ENCODE results near the gene CAPG. TPM values are rescaled to one million over a fixed set of nuclear protein-coding genes. Genes with fewer than 3 reads are reported as not detected.

The CAPG gene
- total RNA-seq, 4 donors from 2014 or later, result 18.3 to 92.1 (median 45.2) TPM

DNA sequence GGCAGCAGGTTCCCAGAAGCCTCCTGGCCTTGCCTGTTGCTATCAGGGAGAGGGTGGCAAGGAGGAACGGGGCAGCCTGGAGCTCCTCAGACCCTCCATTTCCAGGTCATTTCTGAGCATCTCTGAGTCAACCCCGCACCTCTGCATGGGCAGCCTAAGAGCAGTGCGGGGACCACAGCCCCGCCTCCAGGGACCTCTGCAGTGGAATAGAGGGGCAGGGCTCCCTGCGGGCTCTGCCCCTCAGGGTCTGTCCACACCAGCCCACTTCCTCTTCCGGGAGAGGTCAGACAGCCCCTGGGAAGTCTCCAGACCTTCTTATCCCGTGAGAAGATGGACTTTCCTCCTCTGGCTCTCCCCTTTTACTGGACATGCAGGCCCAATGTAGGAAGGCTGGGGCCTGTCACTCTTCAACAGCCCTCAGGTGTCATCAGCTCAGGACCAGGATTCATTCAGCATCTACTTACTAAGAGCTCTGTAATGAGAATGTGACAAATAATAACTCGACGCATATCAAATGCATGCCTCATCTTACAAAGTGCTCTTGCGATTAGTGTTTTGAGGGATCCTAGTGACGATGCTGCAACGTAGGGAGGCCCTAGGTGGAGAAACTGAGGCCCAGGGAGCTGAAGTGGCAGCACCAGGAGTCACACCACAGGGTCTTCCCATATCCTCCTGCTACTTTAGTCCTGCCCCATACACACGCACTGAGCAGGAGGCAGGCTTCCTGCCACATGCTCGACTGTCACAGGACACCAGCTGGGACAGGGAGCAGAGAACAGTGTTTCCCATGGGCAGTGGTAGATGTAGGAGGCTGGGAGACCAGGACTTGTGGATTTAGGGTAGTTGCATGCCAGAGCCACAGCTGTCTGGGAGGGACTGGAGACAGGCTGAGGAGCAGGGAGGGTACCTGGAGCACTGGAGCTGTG is 36.4 kb upstream of the CAPG start:
- Histone ChIP-seq H3K27ac (peak overlapping the region; percentile 46 to 70 (median 63)), H3K27me3 (no peaks in the 10 kb centered on the region), H3K9me3 (no peaks in the 10 kb centered on the region), H3K36me3 (no peaks in the 10 kb centered on the region), H3K4me1 (peaks cover 0 to 13% (median 6%) of the 10 kb centered on the region in 4 donors), H3K4me3 (no peak overlapping the region)
- DNase-seq, result no peak
- in situ Hi-C loops (cut with MboI; ENCODE audit: low pct_ligation_motif_present in 1 of 4, low pct_unique_long_range_greater_than_20kb in 1 of 4, low sequenced_read_pairs in 3 of 4), result no loop called here
- WGBS, 2 donors (ENCODE audit: low coverage in 1 of 2), result 82% methylated on average over 13 of the region's 14 CpGs; no CpG with 5 or more reads in 1 of the 2 donors
- intact Hi-C loops (cut with DNase I; ENCODE audit: low total_unique reads), result no loop called here
- TF ChIP-seq, protein P1, sequence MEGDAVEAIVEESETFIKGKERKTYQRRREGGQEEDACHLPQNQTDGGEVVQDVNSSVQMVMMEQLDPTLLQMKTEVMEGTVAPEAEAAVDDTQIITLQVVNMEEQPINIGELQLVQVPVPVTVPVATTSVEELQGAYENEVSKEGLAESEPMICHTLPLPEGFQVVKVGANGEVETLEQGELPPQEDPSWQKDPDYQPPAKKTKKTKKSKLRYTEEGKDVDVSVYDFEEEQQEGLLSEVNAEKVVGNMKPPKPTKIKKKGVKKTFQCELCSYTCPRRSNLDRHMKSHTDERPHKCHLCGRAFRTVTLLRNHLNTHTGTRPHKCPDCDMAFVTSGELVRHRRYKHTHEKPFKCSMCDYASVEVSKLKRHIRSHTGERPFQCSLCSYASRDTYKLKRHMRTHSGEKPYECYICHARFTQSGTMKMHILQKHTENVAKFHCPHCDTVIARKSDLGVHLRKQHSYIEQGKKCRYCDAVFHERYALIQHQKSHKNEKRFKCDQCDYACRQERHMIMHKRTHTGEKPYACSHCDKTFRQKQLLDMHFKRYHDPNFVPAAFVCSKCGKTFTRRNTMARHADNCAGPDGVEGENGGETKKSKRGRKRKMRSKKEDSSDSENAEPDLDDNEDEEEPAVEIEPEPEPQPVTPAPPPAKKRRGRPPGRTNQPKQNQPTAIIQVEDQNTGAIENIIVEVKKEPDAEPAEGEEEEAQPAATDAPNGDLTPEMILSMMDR (IDR thresholded peaks at IDR 0.05), result no peak

DNA sequence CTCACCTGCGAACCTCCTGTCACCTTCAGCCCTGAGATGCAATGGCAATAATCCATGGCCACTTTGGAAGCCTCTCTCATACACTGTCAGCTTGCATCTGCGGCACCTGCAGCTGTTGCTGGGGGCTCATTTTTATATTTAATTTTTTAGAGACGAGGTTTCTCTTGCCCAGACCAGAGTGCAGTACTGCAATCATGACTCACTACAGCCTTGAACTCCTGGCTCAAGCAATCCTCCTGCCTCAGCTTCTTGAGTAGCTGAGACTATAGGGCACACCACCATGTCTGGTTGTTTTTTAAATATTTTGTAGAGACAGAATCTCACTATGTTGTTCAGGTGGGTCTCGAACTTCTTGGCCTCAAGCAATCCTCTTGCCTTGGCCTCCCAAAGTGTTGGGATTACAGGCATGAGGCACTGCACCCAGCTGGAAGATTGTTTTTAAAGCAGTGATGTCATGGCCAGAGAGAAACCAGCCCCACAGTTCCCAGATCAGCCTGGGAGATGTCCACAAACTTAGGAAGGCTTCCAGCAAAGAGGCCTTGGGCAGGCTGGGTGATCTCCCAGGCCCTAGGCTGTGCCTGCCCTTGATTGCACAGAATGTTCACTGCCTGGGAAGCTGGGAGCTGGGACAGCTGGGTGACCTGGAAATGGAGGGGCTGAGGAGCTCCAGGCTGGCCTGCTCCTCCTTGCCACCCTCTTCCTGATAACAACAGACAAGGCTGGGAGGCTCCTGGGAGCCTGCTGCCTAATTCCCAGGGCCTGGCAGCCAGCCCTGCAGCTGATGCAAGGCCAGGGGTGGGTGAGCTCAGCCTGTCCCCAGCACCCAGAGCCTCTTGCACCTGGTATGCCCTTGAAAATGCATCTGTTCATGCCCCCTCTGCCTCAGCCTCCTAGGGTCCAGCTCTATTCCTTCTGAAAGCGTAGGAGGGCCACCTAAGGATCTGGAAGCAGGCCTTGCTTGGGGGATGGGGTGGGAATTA is 35.4 kb upstream of the CAPG start:
- no peaks in the 10 kb centered on the region for H3K27me3 ChIP-seq
- H3K4me3 ChIP-seq, result no peak overlapping the region
- in situ Hi-C loops (cut with MboI; ENCODE audit: low pct_ligation_motif_present in 1 of 4, low pct_unique_long_range_greater_than_20kb in 1 of 4, low sequenced_read_pairs in 3 of 4) (no loop called here), intact Hi-C loops (cut with DNase I; ENCODE audit: low total_unique reads) (no loop called here)
- no peak for DNase-seq
- H3K9me3 ChIP-seq, result no peaks in the 10 kb centered on the region
- H3K4me1 ChIP-seq, result peaks cover 0 to 13% (median 6%) of the 10 kb centered on the region in 4 donors
- TF ChIP-seq POLR2AphosphoS5 (IDR thresholded peaks at IDR 0.05) (peak in 2 of 3 donors; percentile 27 to 40), EP300 (IDR thresholded peaks at IDR 0.05; ENCODE audit: low read depth) (no peak)
- peak overlapping the region; percentile 46 to 70 (median 63) for H3K27ac ChIP-seq
- WGBS, 2 donors (ENCODE audit: low coverage in 1 of 2), result 88 to 89% methylated on average over 3 to 5 of the region's 5 CpGs
- no peaks in the 10 kb centered on the region for H3K36me3 ChIP-seq

DNA sequence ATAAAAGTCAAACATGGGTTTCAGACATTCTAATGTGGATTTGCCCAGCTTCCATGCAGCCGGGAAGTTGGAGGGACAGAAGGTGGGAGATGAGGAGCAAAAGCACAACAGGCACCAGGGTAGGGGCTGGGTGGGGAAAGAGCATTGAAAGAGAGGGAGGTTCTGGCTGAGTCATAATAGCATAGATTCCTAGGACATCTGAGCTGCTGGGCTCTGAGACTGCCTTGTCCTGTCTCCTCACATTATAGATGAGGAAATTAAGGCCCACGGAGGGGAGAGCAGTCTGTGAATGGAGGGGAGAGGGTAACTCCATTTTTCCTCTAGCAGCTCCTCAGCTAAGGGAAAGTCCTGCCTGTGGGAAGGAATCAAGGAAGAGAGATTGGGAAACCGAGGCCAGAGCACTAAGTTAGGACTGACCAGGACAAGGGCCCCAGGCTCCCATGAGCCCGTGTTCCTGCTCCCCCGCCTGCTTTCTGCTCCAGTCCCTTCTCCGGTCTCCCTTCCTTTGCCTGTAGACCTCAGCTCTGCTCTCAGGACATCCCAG is 34.5 kb upstream of the CAPG start:
- Histone ChIP-seq H3K4me1 (peaks cover 0 to 13% (median 6%) of the 10 kb centered on the region in 4 donors), H3K9me3 (no peaks in the 10 kb centered on the region), H3K27me3 (no peaks in the 10 kb centered on the region), H3K27ac (peak overlapping the region; percentile 46 to 70 (median 63)), H3K36me3 (no peaks in the 10 kb centered on the region), H3K4me3 (no peak overlapping the region)
- 83 to 93% methylated on average over 2 to 6 of the region's 6 CpGs for WGBS, 2 donors (ENCODE audit: low coverage in 1 of 2)
- DNase-seq, result no peak
- in situ Hi-C loops (cut with MboI; ENCODE audit: low pct_ligation_motif_present in 1 of 4, low pct_unique_long_range_greater_than_20kb in 1 of 4, low sequenced_read_pairs in 3 of 4) (no loop called here), intact Hi-C loops (cut with DNase I; ENCODE audit: low total_unique reads) (no loop called here)
- TF ChIP-seq POLR2AphosphoS5 (IDR thresholded peaks at IDR 0.05), result no peak
- no peak for TF ChIP-seq EP300 (IDR thresholded peaks at IDR 0.05; ENCODE audit: low read depth)
- TF ChIP-seq, protein P1 (IDR thresholded peaks at IDR 0.05), result no peak
- no peak for TF ChIP-seq POLR2A (IDR thresholded peaks at IDR 0.05)

DNA sequence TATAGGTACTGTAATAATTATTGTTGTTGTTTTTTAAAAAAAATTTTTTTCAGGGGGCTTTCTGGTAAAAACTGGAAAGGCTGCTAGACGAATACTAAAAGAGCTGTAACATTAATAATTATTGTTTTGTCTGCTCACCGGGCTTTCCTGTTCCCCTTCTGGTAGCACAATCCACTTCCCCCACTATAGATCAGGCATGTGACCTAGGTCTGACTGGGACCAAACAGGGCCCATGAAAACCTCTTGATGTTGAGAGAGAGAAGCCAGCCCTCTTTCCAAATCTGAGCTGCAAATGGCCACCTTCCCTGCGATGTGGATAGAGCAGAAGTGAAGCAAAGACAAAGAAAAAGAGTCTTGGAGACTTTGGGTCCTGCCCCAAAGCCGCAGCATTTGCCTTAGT is 31.7 kb upstream of the CAPG start:
- Histone ChIP-seq H3K27ac (no peak overlapping the region), H3K36me3 (no peaks in the 10 kb centered on the region), H3K27me3 (no peaks in the 10 kb centered on the region), H3K9me3 (no peaks in the 10 kb centered on the region), H3K4me1 (peaks cover 17 to 38% (median 25%) of the 10 kb centered on the region in 4 donors), H3K4me3 (no peak overlapping the region)
- in situ Hi-C loops (cut with MboI; ENCODE audit: low pct_ligation_motif_present in 1 of 4, low pct_unique_long_range_greater_than_20kb in 1 of 4, low sequenced_read_pairs in 3 of 4), result no loop called here
- intact Hi-C loops (cut with DNase I; ENCODE audit: low total_unique reads), result no loop called here
- WGBS, 2 donors (ENCODE audit: low coverage in 1 of 2), result 80 to 88% methylated on average over 2 to 4 of the region's 4 CpGs
- DNase-seq, result no peak
- TF ChIP-seq EP300 (IDR thresholded peaks at IDR 0.05; ENCODE audit: low read depth) (no peak), POLR2A (IDR thresholded peaks at IDR 0.05) (no peak), POLR2AphosphoS5 (IDR thresholded peaks at IDR 0.05) (no peak)
- TF ChIP-seq, protein P1 (IDR thresholded peaks at IDR 0.05), result no peak

All from transverse colon (tissue), 4 donors.